Glutamatergic neuron (in vitro differentiated cells): ENCODE results near the gene SRSF7. TPM values are rescaled to one million over a fixed set of nuclear protein-coding genes. Genes with fewer than 3 reads are reported as not detected.

Source experiments
- DNase-seq: peaks from one replicate; pipeline ENCODE4 v3.0.0; 2022
- H3K27ac Mint-ChIP-seq: one replicate; pipeline ENCODE4 v1.8.0; 2020; ENCODE audit warnings: mild to moderate bottlenecking, mixed read lengths, inconsistent platforms; ENCODE audit not compliant: unreplicated experiment
- H3K27me3 Mint-ChIP-seq: one replicate; pipeline ENCODE4 v1.8.0; 2020; ENCODE audit warnings: mild to moderate bottlenecking, moderate library complexity, mixed read lengths, inconsistent platforms; ENCODE audit not compliant: unreplicated experiment
- H3K36me3 Mint-ChIP-seq: one replicate; pipeline ENCODE4 v1.8.0; 2020; ENCODE audit warnings: mild to moderate bottlenecking, mixed read lengths, inconsistent platforms; ENCODE audit not compliant: unreplicated experiment
- H3K4me1 Mint-ChIP-seq: one replicate; pipeline ENCODE4 v1.8.0; 2020; ENCODE audit warnings: mild to moderate bottlenecking, low read depth, mixed read lengths, inconsistent platforms; ENCODE audit not compliant: unreplicated experiment
- H3K4me3 Mint-ChIP-seq: one replicate; pipeline ENCODE4 v1.8.0; 2020; ENCODE audit warnings: mild to moderate bottlenecking, mixed read lengths, inconsistent platforms; ENCODE audit not compliant: unreplicated experiment
- H3K9me3 Mint-ChIP-seq: one replicate; pipeline ENCODE4 v1.8.0; 2020; ENCODE audit warnings: mild to moderate bottlenecking, moderate library complexity, mixed read lengths, inconsistent platforms; ENCODE audit not compliant: unreplicated experiment
- CTCF ChIP-seq: fragments of 200-600 bp; sonication (generic); IDR thresholded peaks from one replicate; pipeline ENCODE4 v1.5.0; 2021; ENCODE audit not compliant: partially characterized antibody, unreplicated experiment
- total RNA-seq: library from RNA; stranded (reverse); fragmentation: NEBNext Ultra II Directional; extraction: Animal tissue kit (Norgen Biotek cat#: 25700); gene quantifications from one replicate; pipeline ENCODE4 v1.2.1, GENCODE V29; 2021; ENCODE audit not compliant: unreplicated experiment

Gene SRSF7
- total RNA-seq, 1 donor from 2014 or later, result 155 TPM

- Mint-ChIP-seq H3K36me3 (no peaks in the 10 kb centered on the region), H3K27ac (no peak overlapping the region), H3K4me1 (no peaks in the 10 kb centered on the region), H3K27me3 (no peaks in the 10 kb centered on the region), H3K9me3 (peaks cover 2% of the 10 kb centered on the region), H3K4me3 (no peak overlapping the region)
- no peak for DNase-seq
- no peak for TF ChIP-seq CTCF
Measured at GRCh38 chr2:38727661-38728060, 23.5 kb downstream of the SRSF7 start.

- no peak for DNase-seq
- no peak overlapping the region for H3K4me3 Mint-ChIP-seq
- H3K27me3 Mint-ChIP-seq, result no peaks in the 10 kb centered on the region
- H3K27ac Mint-ChIP-seq, result no peak overlapping the region
- no peaks in the 10 kb centered on the region for H3K9me3 Mint-ChIP-seq
- H3K36me3 Mint-ChIP-seq, result no peaks in the 10 kb centered on the region
- no peak for TF ChIP-seq CTCF
- H3K4me1 Mint-ChIP-seq, result peaks cover 2% of the 10 kb centered on the region
Measured at GRCh38 chr2:38723173-38723572, 28.0 kb downstream of the SRSF7 start.

GRCh38 chr2:38722271-38723061 lies 28.7 kb downstream of the SRSF7 start:
- DNase-seq, result no peak
- Mint-ChIP-seq H3K4me3 (no peak overlapping the region), H3K4me1 (peaks cover 2% of the 10 kb centered on the region), H3K27me3 (no peaks in the 10 kb centered on the region), H3K27ac (no peak overlapping the region), H3K36me3 (no peaks in the 10 kb centered on the region), H3K9me3 (no peaks in the 10 kb centered on the region)
- no peak for TF ChIP-seq CTCF

GRCh38 chr2:38720613-38721241 lies 30.4 kb downstream of the SRSF7 start:
- TF ChIP-seq CTCF, result no peak
- Mint-ChIP-seq H3K27me3 (no peaks in the 10 kb centered on the region), H3K4me3 (no peak overlapping the region), H3K36me3 (no peaks in the 10 kb centered on the region), H3K4me1 (peaks cover 2% of the 10 kb centered on the region), H3K27ac (no peak overlapping the region), H3K9me3 (no peaks in the 10 kb centered on the region)
- no peak for DNase-seq

GRCh38 chr2:38719706-38720105 lies 31.5 kb downstream of the SRSF7 start:
- H3K4me3 Mint-ChIP-seq, result no peak overlapping the region
- H3K9me3 Mint-ChIP-seq, result no peaks in the 10 kb centered on the region
- no peak overlapping the region for H3K27ac Mint-ChIP-seq
- no peak for DNase-seq
- peaks cover 2% of the 10 kb centered on the region for H3K4me1 Mint-ChIP-seq
- no peak for TF ChIP-seq CTCF
- H3K27me3 Mint-ChIP-seq, result no peaks in the 10 kb centered on the region
- no peaks in the 10 kb centered on the region for H3K36me3 Mint-ChIP-seq
